ENCODE results near the gene TIMM44.

The TIMM44 gene

GRCh38 chr19:7943444-7944176 lies at the start of gene TIMM44:
TIMM44 (minus strand) TSS chr19:7943666; CDS start chr19:7943651, 15 bp downstream.
- TF ChIP-seq, protein P1, sequence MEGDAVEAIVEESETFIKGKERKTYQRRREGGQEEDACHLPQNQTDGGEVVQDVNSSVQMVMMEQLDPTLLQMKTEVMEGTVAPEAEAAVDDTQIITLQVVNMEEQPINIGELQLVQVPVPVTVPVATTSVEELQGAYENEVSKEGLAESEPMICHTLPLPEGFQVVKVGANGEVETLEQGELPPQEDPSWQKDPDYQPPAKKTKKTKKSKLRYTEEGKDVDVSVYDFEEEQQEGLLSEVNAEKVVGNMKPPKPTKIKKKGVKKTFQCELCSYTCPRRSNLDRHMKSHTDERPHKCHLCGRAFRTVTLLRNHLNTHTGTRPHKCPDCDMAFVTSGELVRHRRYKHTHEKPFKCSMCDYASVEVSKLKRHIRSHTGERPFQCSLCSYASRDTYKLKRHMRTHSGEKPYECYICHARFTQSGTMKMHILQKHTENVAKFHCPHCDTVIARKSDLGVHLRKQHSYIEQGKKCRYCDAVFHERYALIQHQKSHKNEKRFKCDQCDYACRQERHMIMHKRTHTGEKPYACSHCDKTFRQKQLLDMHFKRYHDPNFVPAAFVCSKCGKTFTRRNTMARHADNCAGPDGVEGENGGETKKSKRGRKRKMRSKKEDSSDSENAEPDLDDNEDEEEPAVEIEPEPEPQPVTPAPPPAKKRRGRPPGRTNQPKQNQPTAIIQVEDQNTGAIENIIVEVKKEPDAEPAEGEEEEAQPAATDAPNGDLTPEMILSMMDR (IDR thresholded peaks at IDR 0.05; ENCODE audit: control insufficient read depth, insufficient read depth, low read depth, low read length, missing control alignments), result no peak
- peak; percentile 97 for DNase-seq (ENCODE audit: low read depth)
- peak within 1 kb of the TSS; percentile 100 for H3K4me3 ChIP-seq (ENCODE audit: control insufficient read depth, low read depth, low read length)

- no peak for DNase-seq (ENCODE audit: low read depth)
- H3K4me3 ChIP-seq (ENCODE audit: control insufficient read depth, low read depth, low read length), result no peak overlapping the region
- TF ChIP-seq, protein P1 (IDR thresholded peaks at IDR 0.05; ENCODE audit: control insufficient read depth, insufficient read depth, low read depth, low read length, missing control alignments), result no peak
Observed at GRCh38 chr19:7992575-7992974, 49.1 kb upstream of the TIMM44 start.

DNA sequence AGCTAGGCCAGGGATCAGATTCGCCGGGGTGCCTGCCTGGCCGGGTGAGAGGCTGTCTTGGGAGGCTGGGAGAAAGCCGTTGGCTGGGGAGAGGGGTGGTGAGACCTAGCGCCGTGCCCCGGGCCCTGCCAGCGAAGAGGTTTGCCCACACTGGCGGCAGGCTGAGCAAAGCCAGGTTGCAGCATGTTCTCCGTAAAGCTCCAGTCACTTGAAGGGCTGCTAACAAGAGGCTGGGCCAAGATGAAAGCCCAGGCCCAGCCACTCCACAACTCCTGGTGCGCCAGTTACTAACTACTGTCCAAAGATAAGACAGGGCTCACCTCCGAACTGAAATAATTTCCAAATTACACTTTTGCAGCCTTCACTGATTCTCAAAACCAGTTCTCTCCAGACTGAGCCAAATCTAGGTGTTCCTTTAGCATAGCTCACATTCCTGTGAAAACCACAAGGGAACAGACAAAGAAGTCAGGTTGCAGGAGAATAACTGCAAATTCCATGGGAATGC lies 45.7 kb upstream of the TIMM44 start:
- no peak for DNase-seq (ENCODE audit: low read depth)
- no peak overlapping the region for H3K4me3 ChIP-seq (ENCODE audit: control insufficient read depth, low read depth, low read length)
- TF ChIP-seq, protein P1 (IDR thresholded peaks at IDR 0.05; ENCODE audit: control insufficient read depth, insufficient read depth, low read depth, low read length, missing control alignments), result no peak

GRCh38 chr19:7988307-7988706 lies 44.8 kb upstream of the TIMM44 start:
- no peak for DNase-seq (ENCODE audit: low read depth)
- H3K4me3 ChIP-seq (ENCODE audit: control insufficient read depth, low read depth, low read length), result no peak overlapping the region
- TF ChIP-seq, protein P1 (IDR thresholded peaks at IDR 0.05; ENCODE audit: control insufficient read depth, insufficient read depth, low read depth, low read length, missing control alignments), result no peak

GRCh38 chr19:7987114-7987768 lies 43.8 kb upstream of the TIMM44 start:
- DNase-seq (ENCODE audit: low read depth), result no peak
- TF ChIP-seq, protein P1 (IDR thresholded peaks at IDR 0.05; ENCODE audit: control insufficient read depth, insufficient read depth, low read depth, low read length, missing control alignments), result no peak
- H3K4me3 ChIP-seq (ENCODE audit: control insufficient read depth, low read depth, low read length), result no peak overlapping the region

GRCh38 chr19:7986321-7987113 lies 43.1 kb upstream of the TIMM44 start:
- peak; percentile 7 for DNase-seq (ENCODE audit: low read depth)
- TF ChIP-seq, protein P1 (IDR thresholded peaks at IDR 0.05; ENCODE audit: control insufficient read depth, insufficient read depth, low read depth, low read length, missing control alignments), result no peak
- H3K4me3 ChIP-seq (ENCODE audit: control insufficient read depth, low read depth, low read length), result no peak overlapping the region
